GM19035 (cell line): ENCODE measurements around the gene RPTN.
"Not testable (repeated sequence)": the region's sequence is repeated elsewhere in the genome, so short reads cannot be mapped to it uniquely, and the experiment has no call there.

Experiments used
- ATAC-seq: cut with Tn5 transposase; IDR thresholded peaks from one replicate; pipeline ENCODE4 v1.9.1; 2021; ENCODE audit not compliant: unreplicated experiment

RPTN gene

GRCh38 chr1:152165286-152166077 lies 6.5 kb upstream of the RPTN start:
- ATAC-seq, result no peak

GRCh38 chr1:152164517-152165136 lies 5.6 kb upstream of the RPTN start:
- no peak for ATAC-seq

DNA sequence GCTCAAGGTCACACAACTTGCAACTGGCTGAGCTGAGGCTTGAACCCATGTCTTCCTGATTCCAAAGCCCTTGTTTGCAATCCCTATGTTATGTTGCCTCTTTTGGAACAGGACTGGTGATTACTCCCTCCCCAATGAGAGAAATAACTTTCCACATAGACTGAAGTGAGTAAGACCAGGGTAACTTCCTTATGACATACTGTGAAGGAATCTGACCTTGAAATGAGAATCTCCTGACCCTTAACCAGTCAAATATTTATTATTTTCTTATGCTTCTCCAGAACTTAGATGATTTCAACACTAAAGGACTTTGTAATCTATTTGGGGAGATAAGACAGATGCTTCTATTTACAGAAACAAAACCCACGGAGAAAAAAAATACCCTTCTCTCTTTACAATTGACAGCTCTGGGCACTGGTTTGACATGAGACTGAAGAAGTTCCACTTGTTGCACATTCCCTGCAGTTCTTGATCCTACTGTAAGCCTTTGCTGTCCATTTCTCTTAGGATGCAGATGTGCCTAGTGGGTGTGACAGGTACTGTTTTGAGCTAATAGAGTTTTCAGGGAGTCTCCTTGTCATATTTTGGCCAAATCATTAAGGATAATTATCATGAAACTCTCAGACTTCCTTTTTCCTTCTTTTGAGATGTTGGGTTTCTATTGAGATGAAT lies 3.9 kb upstream of the RPTN start:
- ATAC-seq, result no peak

DNA sequence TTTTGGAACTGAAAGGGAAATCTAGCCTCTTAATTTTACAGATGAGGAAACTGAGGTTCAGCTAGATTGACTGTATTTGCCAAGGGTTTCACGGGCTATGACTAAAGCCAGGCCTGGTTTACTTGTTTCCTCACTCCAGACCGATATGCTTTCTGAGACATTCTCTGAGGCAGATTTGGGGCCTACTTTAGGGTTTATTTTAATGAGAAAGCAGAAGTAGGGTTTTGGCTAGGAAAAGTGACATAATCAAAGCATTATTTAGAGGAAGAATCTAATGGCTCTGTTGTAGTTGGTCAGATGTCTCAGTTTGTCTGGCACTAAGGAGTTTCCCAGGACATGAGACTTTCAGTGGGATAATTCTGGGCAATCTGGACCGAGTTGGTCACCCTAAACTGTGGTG lies 1.5 kb upstream of the RPTN start:
- no peak for ATAC-seq

DNA sequence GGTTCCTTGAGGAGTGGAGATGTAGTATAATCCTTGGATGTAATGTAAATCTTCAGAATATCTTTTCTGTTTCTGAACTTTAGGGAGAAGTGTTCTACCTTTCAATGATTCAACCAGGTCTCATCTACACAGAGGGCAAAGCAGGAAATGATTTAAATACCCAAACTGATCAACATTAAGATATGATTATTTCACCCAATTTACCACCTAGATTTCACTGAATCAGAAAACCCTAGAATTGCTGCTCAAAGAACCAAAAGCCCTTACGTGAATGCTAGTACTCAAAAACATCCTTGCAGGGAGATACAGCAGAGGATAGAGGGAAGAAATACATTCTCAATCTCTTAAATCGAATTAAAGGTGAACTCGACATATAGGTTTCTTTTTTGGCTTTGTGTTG lies 5.0 kb downstream of the RPTN start:
- no peak for ATAC-seq

- no peak for ATAC-seq
Observed at GRCh38 chr1:152151646-152152045, 7.4 kb downstream of the RPTN start.

GRCh38 chr1:152148981-152149380 lies 10.0 kb downstream of the RPTN start:
- ATAC-seq, result no peak

- no peak for ATAC-seq
Observed at GRCh38 chr1:152148051-152148450, 11.0 kb downstream of the RPTN start.

DNA sequence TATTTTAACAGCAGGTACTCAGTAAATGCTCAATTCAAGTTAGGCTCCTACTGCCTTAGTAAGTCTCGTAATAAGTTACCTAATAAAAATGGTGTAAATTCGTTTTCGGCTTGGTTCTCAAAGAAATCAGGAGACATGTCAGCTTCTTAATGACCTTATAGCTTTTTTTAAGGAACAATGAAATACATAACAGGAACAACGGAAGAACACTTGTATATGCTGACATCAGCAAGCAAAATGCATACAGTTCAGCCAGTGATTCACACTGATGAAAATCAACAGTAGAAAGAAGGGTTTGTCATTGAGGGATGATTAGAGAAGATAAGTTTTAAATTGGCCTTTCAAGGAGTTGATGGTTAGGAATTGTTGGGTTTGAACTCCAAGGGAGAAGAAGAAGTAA lies 13.3 kb downstream of the RPTN start:
- no peak for ATAC-seq

DNA sequence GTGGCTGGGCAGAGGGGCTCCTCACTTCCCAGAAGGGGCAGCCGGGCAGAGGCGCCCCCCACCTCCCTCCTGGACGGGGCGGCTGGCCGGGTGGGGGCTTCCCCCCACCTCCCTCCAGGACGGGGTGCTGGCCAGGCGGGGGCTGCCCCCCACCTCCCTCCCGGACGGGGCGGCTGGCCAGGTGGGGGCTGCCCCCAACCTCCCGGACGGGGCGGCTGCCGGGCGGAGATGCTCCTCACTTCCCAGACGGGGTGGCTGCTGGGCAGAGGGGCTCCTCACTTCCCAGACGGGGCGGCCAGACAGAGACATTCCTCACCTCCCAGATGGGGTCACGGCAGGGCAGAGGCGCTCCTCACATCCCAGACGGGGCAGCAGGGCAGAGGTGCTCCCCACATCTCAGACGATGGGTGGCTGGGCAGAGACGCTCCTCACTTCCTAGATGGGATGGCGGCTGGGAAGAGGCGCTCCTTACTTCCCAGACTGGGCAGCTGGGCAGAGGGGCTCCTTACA lies 14.3 kb downstream of the RPTN start:
- not testable (repeated sequence) for ATAC-seq

DNA sequence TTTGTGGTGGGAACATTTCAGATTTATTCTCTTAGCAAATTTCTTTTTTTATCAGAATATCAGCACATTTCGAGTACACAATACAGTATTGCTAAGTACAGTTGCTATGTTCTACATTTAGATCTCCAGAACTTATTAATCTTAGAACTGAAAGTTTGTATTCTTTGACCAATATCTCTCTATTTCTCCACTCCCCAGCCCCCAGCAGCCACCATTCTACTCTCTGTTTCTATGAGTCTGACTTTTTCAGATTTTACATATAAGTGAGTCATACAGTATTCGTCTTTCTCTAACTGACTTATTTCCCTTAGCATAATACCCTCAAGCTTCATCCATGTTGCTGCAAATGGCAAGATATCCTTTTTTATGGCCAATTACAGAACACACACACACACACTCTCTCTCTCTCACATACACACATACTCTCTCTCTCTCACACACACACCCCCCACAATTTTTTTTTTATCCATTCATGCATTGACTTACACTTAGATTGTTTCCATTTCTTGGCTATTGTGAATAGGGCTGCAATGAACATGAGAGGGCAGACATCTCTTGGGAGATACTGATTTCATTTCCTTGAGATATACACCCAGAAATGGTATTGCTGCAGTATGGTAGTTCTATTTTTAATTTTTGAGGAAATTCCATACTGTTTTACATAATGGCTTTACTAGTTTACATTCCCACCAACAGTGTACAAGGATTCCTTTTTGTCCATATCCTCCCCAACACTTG lies 15.7 kb downstream of the RPTN start:
- no peak for ATAC-seq

GRCh38 chr1:152141971-152142584 lies 16.9 kb downstream of the RPTN start:
- no peak for ATAC-seq

DNA sequence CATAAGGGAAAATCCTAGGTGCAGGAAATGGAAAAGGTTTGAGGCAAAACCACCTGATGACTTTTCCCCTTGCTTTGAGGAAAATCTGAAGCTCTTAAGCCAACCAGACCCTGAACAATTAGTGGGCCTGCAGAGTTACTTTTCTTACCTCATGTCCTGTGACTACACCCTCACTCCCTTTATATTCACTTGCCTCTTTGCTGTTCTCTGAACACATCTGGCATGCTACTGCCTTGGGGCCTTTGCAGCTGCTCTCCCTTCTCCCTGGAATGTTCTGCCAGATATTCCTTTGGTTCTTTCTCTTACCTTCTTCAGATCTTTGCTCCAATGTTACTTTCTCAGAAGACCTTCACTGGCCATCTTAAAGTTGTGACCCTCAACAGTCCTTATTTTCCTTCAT lies 21.8 kb downstream of the RPTN start:
- no peak for ATAC-seq

DNA sequence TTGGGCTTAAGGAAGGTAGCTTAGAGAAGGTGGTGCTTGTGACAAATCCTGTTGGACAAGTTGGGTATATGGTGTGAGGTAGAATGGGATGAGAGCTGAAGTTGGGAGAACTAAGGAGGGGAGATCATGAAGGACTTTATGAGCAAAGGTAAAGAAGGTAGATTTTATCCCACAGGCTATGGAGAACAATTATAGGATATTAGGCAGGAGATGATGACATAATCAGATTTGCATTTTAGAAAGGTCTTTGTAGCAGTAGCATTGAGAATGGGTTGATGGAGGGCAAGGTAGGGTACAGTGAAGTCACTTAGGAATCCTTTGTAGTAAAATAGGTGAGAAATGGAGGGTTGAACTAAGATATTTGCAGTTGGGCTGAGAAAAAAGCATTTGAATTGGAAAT lies 28.8 kb downstream of the RPTN start:
- ATAC-seq, result no peak

- no peak for ATAC-seq
Observed at GRCh38 chr1:152127673-152128072, 31.4 kb downstream of the RPTN start.

DNA sequence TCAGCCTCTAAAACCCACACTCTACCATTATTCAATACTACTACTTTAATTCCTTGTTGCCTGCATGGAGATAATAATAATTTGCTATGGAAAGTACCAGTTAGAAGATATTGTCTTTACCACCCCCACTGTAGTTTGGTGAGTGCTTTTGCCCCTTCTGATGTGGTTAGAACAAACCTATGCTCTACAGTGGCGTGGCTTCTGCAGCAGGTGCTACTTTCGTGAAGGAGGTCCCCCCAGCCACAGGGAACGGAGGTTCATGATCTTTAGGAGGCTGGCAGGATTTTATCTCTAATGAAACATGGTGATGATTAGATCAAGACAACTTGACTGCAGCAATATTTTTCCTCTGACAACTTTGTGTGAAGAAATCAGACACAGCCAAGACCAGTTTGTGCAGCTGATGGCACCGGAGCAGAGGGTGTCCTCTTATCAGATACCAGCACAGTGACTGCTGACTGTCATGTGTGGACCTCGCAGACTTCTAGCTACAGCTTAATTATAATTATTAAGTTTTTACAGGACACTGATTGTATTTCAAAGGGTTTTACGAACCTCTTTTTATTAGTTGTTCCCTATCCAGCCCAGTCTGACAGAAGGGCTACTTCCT lies 33.1 kb downstream of the RPTN start:
- no peak for ATAC-seq

GRCh38 chr1:152118915-152119314 lies 40.1 kb downstream of the RPTN start:
- no peak for ATAC-seq

DNA sequence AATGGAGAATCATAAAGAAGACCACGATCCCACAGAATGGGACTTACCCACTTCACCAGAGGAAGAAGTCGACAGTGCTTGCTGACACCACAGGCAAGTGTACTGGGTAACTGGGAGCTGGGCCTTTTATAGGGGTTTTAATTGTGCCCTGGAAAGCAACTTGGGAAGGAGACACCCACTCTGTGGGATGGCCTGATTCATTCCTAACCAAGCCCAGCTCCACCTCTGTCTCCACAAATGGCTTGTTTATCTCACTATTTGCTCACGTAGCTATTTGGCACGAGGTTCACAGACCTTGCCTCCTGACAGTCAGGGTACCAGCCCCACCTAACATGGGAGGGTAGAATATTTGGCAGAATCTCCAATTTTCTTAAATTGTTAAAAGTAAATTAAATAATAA lies 43.7 kb downstream of the RPTN start, which contains the start of gene TCHH:
Gene TCHH, minus strand, starts transcription at position 101 of the 400 bp plus-strand sequence. CDS start 1,364 bp downstream, outside the sequence.
- no peak for ATAC-seq

DNA sequence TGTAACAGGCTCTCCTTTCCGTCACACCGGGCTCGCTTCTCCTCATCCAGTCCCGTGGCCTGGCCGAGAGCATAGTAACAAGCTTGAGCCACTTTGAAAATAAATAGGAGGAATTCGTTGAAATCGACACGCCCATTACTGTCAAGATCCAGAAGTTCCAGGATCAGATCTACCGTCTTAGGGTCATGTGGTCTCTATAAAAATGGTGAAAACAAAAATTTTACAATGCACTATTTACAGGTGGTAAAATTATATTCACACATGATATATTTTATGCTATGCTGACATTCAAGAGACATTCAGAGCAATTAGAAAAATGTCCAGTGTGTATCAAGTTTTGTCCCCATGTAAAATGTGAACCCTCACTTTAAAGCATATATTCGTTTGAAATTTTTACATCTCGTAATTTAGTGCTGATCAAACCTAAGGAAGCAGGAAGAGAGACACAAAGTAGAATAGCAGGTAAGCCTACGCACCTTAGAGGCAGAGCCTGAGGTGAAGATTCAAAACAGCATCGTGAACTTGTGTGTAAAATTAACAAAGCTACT lies 46.1 kb downstream of the RPTN start:
- no peak for ATAC-seq
